Duodenal mucosa (tissue), 2 donors: ENCODE measurements around the gene DDX54.

ENCODE experiments used
- H3K27ac ChIP-seq: one replicate; pipeline ENCODE4 v1.7.0; 2013; ENCODE audit warnings: low read depth, low read length
- H3K27me3 ChIP-seq, 2 donors: one replicate each; pipeline ENCODE4 v1.7.0; 2013; ENCODE audit warnings: low read length in 2 of 2, control low read depth in 1 of 2; ENCODE audit not compliant: insufficient read depth in 2 of 2, control insufficient read depth in 1 of 2
- H3K36me3 ChIP-seq, 2 donors: one replicate each; pipeline ENCODE4 v1.7.0; 2013; ENCODE audit warnings: low read length in 2 of 2, control low read depth in 1 of 2; ENCODE audit not compliant: insufficient read depth in 2 of 2, control insufficient read depth in 1 of 2
- H3K4me1 ChIP-seq, 2 donors: one replicate each; pipeline ENCODE4 v1.7.0; 2013; ENCODE audit warnings: low read length in 2 of 2, control low read depth in 1 of 2; ENCODE audit not compliant: insufficient read depth in 2 of 2, control insufficient read depth in 1 of 2
- H3K4me3 ChIP-seq, 2 donors: one replicate each; pipeline ENCODE4 v1.7.0; 2013; ENCODE audit warnings: low read length in 2 of 2, low read depth in 1 of 2
- H3K9ac ChIP-seq, 2 donors: one replicate each; pipeline ENCODE4 v1.7.0; 2013; ENCODE audit warnings: low read length in 2 of 2, low read depth in 1 of 2
- H3K9me3 ChIP-seq, 2 donors: one replicate each; pipeline ENCODE4 v1.7.0; 2013; ENCODE audit warnings: low read length in 2 of 2, control low read depth in 1 of 2; ENCODE audit not compliant: control insufficient read depth in 1 of 2

The DDX54 gene

DNA sequence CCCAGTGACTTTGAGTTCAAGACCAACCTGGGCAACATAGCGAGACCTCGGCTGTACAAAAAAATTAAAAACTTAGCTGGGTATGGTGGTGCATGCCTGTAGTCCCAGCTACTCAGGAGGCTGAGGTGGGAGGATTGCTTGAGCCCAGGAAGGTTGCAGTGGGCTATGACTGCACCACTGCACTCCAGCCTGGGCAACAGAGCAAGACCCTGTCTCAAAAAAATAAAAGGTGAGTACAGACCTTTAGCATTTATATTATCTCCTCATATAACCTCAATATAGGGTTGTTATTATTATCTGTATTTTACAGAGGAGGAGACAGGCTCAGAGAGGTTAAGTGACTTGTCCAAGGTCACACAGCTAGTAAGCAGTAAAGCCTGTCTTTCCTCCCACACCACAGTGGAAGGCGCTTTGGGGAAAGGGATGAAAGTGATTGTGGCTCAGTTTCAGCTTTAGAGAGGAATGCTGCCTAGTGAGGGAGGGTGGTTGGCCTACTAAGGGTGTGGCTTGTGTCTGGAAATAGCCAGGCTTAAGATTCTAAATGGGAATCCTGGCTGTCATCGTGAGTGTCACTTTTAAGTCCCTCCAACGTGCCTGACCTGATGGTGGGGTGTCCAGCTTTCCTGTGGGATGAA is 43.2 kb upstream of the DDX54 start:
- Histone ChIP-seq H3K27ac (no peak overlapping the region), H3K9ac (no peak overlapping the region)

DNA sequence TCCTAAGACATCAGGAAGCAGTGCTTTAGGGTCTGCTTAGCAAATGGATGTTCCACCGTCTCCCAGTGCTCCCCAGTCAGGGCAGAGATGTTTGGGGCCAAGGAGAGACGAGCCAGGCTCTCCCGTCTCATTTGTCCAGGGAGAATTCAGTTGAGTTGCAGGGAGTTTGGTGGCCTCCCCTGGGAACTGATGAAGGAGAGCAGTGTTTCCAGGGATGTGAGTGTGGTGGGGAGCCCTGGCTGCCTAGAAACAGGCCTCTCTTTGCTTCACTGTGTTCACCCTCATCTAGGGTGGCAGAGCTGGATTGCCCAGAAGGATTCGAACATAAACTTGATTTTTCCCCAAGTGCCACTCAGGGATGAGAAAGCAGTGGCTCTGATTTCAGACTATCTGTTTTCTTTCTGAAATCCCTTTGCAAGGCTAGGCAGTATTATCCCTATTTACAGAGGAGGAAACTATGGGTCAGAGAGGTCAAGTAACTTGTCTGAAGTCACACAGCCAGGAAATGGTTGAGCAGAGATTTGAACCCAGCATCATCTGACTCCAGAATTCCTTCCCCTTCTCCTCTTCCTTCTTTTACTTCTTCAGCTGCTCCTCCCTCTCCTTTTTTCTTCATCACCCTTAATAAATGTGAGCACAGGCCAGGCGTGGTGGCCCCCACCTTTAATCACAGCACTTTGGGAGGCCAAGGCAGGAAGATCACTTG is 42.6 kb upstream of the DDX54 start:
- no peak overlapping the region for H3K9ac ChIP-seq
- no peak overlapping the region for H3K27ac ChIP-seq
- H3K36me3 ChIP-seq = peaks cover 33 to 52% of the 10 kb centered on the region in 2 donors
- peaks cover 44 to 48% of the 10 kb centered on the region in 2 donors for H3K4me1 ChIP-seq
- no peaks in the 10 kb centered on the region for H3K27me3 ChIP-seq
- no peaks in the 10 kb centered on the region for H3K9me3 ChIP-seq
- no peak overlapping the region for H3K4me3 ChIP-seq

More for the DNA sequence above, 43.2 kb upstream of the DDX54 start:
- Histone ChIP-seq H3K9me3 (no peaks in the 10 kb centered on the region), H3K4me3 (no peak overlapping the region), H3K4me1 (peaks cover 41 to 48% of the 10 kb centered on the region in 2 donors), H3K27me3 (no peaks in the 10 kb centered on the region), H3K36me3 (peaks cover 40 to 58% of the 10 kb centered on the region in 2 donors)

DNA sequence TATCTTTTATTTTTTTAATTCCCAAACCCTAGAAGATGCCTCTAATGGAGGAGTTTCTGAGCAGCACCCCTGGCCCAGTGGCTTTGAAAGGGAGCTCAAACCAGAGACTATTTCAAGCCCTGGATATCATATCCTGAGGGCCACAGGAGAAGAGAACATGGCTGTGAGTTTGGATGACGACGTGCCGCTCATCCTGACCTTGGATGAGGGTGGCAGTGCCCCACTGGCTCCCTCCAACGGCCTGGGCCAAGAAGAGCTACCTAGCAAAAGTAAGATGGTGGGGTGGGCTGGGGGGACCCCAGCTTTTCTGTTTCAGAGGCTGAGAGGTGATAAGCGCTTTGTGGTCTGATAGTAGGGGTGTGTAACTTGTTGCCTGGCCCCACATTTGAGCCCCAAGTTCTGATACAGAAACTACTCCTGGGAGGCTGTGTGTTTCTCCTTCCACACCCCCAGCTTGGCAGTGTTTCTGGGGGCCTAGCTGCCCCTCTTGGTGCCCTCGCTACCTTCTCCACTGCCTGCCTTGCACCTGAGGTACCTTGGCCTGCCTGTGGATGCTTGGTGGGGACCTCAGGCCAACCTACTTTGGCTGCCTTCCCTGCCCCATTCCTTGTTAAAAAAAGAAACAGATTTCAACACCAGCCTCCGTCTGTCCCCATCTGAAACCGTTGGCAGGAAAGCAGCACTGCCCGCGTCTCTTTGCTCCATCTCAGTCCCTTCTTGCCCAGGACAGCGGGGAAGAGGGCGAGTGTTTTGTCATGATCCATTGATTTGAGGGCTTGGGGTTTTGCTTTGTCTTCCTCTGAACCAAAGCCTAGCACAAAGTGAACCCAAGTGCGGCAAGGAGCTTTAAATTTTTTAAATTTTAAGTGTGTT is 41.7 kb upstream of the DDX54 start:
- Histone ChIP-seq H3K4me1 (peaks cover 52 to 53% of the 10 kb centered on the region in 2 donors), H3K9ac (no peak overlapping the region), H3K27ac (no peak overlapping the region), H3K36me3 (peaks cover 25 to 43% of the 10 kb centered on the region in 2 donors), H3K27me3 (no peaks in the 10 kb centered on the region), H3K9me3 (no peaks in the 10 kb centered on the region), H3K4me3 (no peak overlapping the region)

DNA sequence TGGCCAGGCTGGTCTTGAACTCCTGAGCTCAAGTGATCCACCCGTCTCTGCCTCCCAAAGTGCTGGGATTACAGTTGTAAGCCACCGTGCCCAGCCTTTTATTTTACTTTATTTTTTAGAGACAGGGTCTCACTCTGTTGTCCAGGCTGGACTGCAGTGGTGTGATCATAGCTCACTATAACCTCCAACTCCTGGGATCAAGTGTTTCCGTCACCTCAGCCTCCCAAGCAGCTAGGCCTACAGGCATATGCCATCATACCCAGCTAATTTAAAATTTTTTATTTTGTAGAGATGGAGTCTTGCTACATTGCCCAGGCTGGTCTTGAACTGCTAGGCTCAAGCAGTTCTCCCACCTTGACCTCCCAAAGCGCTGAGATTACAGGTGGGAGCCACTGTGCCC is 39.7 kb upstream of the DDX54 start:
- Histone ChIP-seq H3K4me3 (no peak overlapping the region), H3K9ac (no peak overlapping the region), H3K4me1 (peaks cover 41 to 45% of the 10 kb centered on the region in 2 donors), H3K27me3 (no peaks in the 10 kb centered on the region), H3K27ac (no peak overlapping the region), H3K36me3 (peaks cover 15 to 25% of the 10 kb centered on the region in 2 donors), H3K9me3 (no peaks in the 10 kb centered on the region)

DNA sequence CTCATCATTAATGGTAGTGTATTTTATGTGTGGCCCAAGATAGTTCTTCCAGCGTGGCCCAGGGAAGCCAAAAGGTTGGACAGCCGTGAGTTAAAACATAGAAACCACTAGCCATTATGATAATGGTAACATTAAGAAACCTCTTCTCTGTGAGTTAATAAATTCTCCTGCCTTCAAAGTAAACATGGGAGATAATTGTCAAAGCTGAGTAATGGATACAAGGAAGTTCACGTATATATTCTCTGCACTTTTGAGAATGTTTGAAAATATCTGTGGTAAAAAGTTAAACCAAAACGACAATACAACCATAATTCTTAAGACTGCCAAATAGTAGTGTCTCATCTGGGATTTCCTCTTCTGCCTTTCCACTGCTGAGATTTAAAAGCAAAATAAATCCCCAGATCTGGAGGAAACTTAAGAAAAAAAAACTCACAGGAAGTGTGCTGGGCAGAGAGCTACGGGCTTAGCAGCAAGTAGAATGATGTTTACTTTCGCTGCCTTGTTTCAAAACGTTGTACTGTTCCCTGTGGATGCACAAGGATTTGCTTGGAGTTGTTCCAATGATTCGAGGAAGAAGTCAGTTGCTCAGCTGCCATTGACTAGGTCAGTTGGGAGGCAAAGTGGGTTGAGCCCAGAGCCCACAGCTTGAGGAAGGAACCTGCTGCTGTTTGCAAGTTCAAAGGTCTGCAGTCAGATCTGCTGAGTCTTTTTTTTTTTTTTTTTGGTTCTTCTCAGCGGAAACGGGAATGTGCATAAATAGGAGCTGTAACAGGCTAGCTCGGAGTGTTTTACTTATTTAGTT is 37.7 kb upstream of the DDX54 start:
- H3K4me1 ChIP-seq = peaks cover 25 to 31% of the 10 kb centered on the region in 2 donors
- no peaks in the 10 kb centered on the region for H3K27me3 ChIP-seq
- peak overlapping the region; percentile 87 for H3K27ac ChIP-seq
- H3K4me3 ChIP-seq = peak overlapping the region; percentile 88 to 91
- H3K9ac ChIP-seq = peak overlapping the region; percentile 82 to 91
- H3K36me3 ChIP-seq = peaks cover 11 to 12% of the 10 kb centered on the region in 2 donors
- H3K9me3 ChIP-seq = no peaks in the 10 kb centered on the region

DNA sequence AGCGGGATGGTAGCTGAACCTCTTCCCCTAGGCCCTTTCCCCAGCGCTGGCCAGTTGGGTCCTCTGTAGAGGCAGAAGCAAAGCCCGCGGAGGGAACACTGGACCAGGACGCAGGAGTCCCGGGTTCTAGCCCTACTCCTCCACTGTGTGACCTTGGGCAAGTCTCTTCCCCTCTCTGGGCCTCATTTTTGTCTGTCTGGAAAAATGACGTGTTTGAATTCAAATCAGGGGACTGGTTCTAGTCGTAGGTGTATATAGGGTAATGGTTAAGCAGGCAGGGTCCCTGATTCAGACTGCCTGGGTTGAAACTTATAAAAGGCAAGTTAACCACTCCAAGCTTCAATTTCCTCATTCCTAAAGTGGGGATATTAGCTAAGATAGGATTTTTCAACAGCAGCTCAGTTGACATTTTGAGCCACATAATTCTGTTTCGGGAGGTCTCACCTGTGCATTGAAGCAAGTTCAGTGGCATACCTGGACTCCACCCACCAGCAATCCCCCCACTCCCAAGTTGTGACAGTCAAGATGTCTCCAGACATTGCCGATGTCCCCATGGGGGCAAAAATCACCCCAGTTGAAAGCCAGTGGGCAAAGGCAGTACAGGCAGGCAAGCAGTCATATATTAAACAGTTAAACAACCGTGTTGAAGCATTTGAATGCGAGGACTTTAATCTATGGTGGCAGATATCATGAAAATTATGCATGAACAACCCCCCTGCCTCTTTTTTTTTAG is 36.9 kb upstream of the DDX54 start:
- Histone ChIP-seq H3K27ac (peak overlapping the region; percentile 87), H3K9me3 (no peaks in the 10 kb centered on the region), H3K4me1 (peaks cover 20 to 31% of the 10 kb centered on the region in 2 donors), H3K27me3 (no peaks in the 10 kb centered on the region), H3K4me3 (peak overlapping the region; percentile 88 to 91), H3K9ac (peak overlapping the region; percentile 82 to 91), H3K36me3 (peaks cover 4 to 5% of the 10 kb centered on the region in 2 donors)

DNA sequence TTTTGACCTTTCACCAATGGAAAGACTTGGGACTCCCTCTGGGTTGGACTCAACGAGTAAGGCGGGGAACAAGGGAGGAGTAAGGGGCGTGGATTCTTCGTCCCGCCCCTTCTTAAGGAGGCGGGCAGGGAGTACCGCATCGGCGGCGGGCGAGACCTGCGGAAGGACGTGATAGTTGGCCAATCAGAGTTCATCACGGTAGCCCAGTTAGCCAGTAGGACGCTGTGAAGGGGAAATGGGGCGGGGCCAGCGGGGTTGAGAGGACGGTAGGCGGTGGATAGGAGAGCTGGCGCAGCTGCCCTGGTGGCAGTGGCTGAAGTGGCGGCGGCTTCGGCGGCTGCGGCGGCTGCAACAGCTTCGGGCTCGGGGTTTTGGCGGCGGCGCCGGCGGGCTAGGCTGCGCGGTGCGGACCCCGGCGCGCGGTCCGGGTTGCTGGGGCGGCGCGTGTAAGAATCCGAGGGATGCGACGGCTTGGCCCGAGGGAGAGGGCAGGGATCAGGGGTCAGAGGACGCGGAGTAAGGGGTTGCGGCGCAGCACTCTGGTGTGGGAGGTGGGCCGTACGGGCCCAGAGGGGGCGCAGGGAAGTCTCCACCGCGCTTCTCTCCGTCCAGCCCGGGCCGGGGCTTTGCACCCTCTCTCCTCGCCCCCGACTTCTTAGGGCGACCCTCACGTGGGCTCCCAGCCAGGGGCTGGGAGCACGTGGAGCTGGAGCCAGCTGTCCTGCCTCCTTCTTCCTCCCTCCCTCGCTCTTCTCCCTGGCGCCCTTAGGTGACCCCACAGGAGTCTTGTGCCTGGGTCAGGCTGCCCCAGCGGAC is 36.1 kb upstream of the DDX54 start, which contains the start of gene TPCN1:
Gene TPCN1 (plus strand): TSS at position 284 of the 816 bp plus-strand sequence. CDS start 5,389 bp downstream, outside the sequence.
- Histone ChIP-seq H3K27me3 (no peaks in the 10 kb centered on the region), H3K36me3 (no peaks in the 10 kb centered on the region), H3K9ac (peak within 1 kb of the TSS; percentile 82 to 91), H3K4me1 (peaks cover 19 to 31% of the 10 kb centered on the region in 2 donors), H3K9me3 (no peaks in the 10 kb centered on the region), H3K27ac (peak within 1 kb of the TSS; percentile 87), H3K4me3 (peak within 1 kb of the TSS; percentile 91 to 94)

DNA sequence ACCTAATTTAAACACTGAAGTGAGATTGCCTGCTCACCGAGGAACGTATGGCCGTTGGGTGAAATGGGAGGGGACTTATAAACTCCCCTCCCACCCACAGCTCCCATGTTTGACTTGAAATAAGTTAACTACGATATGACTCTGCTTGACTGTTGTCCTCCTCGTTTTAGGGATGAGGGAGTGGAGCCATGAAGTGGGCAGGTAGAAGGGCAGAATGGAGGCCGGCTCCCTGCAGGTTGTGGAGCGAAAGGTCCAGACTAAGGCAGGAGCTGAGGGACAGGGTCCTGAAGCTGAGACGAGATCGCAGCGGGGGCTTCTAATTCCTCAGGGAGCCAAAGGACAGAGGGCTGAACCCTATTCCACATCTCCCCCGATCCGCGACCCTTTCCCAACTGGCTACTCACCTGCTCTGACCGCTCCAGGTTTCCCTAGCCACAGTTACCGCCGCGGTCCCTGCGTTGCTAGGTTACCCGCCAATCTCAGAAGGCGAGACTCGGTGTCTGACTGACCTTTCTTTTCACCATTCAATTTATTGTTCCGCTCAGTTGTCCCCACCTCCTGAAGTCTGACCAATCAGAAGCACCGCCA is 35.4 kb upstream of the DDX54 start:
- peak overlapping the region; percentile 74 to 94 for H3K4me3 ChIP-seq

More for the DNA sequence above, 35.4 kb upstream of the DDX54 start:
- Histone ChIP-seq H3K27me3 (no peaks in the 10 kb centered on the region), H3K9me3 (no peaks in the 10 kb centered on the region), H3K27ac (no peak overlapping the region), H3K9ac (peak overlapping the region; percentile 41 to 69), H3K36me3 (no peaks in the 10 kb centered on the region), H3K4me1 (peaks cover 19 to 31% of the 10 kb centered on the region in 2 donors)
